CD14-positive monocyte (primary cell): ENCODE measurements around the gene ENPP5. TPM values are rescaled to one million over a fixed set of nuclear protein-coding genes. Genes with fewer than 3 reads are reported as not detected.

Experiments used
- DNase-seq, 3 donors: peaks; one replicate each; pipeline ENCODE4 v3.0.0-alpha.2; 2011 to 2022
- H2AFZ ChIP-seq: 2 replicates; pipeline ENCODE4 v1.6.0; 2012; ENCODE audit warnings: mild to moderate bottlenecking, low read depth, low read length, inconsistent platforms; ENCODE audit not compliant: insufficient read depth, poor library complexity, severe bottlenecking
- H3K27ac ChIP-seq, 2 donors: 1 replicate in 1 of 2; 2 replicates in 1 of 2; pipeline ENCODE4 v1.5.1; 2012 to 2013; ENCODE audit warnings: low read length in 2 of 2, control low read depth in 1 of 2, inconsistent platforms in 1 of 2, low read depth in 1 of 2, mild to moderate bottlenecking in 1 of 2
- H3K27me3 ChIP-seq, 2 donors: one replicate each; pipeline versions ENCODE4 v1.6.0 to v1.6.1; 2011 to 2013; ENCODE audit warnings: low read length in 2 of 2; ENCODE audit not compliant: control insufficient read depth in 2 of 2, insufficient read depth in 2 of 2
- H3K36me3 ChIP-seq, 2 donors: replicated peaks in 1 of 2; 1 replicate in 1 of 2; 2 replicates in 1 of 2; pipeline versions ENCODE4 v1.5.1 to v1.6.1; 2012 to 2013; ENCODE audit warnings: low read length in 2 of 2, control low read depth in 1 of 2, inconsistent platforms in 1 of 2, mild to moderate bottlenecking in 1 of 2; ENCODE audit not compliant: insufficient read depth in 2 of 2, control insufficient read depth in 1 of 2
- H3K4me1 ChIP-seq, 2 donors: 1 replicate in 1 of 2; 2 replicates in 1 of 2; pipeline versions ENCODE4 v1.5.1 to v1.6.1; 2012 to 2013; ENCODE audit warnings: low read length in 2 of 2, control low read depth in 1 of 2, inconsistent platforms in 1 of 2, mild to moderate bottlenecking in 1 of 2, moderate library complexity in 1 of 2; ENCODE audit not compliant: insufficient read depth in 2 of 2, control insufficient read depth in 1 of 2
- H3K4me2 ChIP-seq: replicated peaks from 2 replicates; pipeline ENCODE3; 2012; ENCODE audit warnings: low read length, moderate library complexity, mild to moderate bottlenecking; ENCODE audit not compliant: poor library complexity, severe bottlenecking; ENCODE audit errors: extremely low read depth
- H3K4me3 ChIP-seq, 3 experiments: fragments of 200-600 bp in 1 of 3; sonication (generic) in 1 of 3; replicated peaks in 1 of 3; 1 replicate in 2 of 3; 2 replicates in 1 of 3; pipeline ENCODE4 v1.5.1; 2011 to 2013; ENCODE audit warnings: low read length in 3 of 3, mild to moderate bottlenecking in 3 of 3, control low read depth in 2 of 3, low read depth in 2 of 3, inconsistent platforms in 1 of 3, moderate library complexity in 1 of 3
- H3K79me2 ChIP-seq: 2 replicates; pipeline ENCODE4 v1.6.0; 2012; ENCODE audit warnings: mild to moderate bottlenecking, control low read depth, inconsistent platforms, low read length, moderate library complexity; ENCODE audit not compliant: insufficient read depth
- H3K9ac ChIP-seq: 2 replicates; pipeline ENCODE4 v1.6.0; 2017; ENCODE audit warnings: low read length, mild to moderate bottlenecking; ENCODE audit not compliant: insufficient read depth, poor library complexity, severe bottlenecking
- H3K9me3 ChIP-seq, 2 donors: replicated peaks in 1 of 2; 1 replicate in 1 of 2; 2 replicates in 1 of 2; pipeline versions ENCODE4 v1.5.1 to v1.6.1; 2012 to 2013; ENCODE audit warnings: low read length in 2 of 2, control low read depth in 1 of 2; ENCODE audit not compliant: control insufficient read depth in 1 of 2, insufficient read depth in 1 of 2
- H4K20me1 ChIP-seq: 2 replicates; pipeline ENCODE4 v1.6.0; 2012; ENCODE audit warnings: mild to moderate bottlenecking, low read length, control low read depth, moderate library complexity; ENCODE audit not compliant: insufficient read depth
- H3K27ac Mint-ChIP-seq, 7 donors: one replicate each; pipeline ENCODE4 v1.8.0; 2020; ENCODE audit warnings: mild to moderate bottlenecking in 7 of 7, mixed read lengths in 7 of 7, moderate library complexity in 6 of 7, inconsistent platforms in 2 of 7
- H3K27me3 Mint-ChIP-seq, 3 donors: one replicate each; pipeline ENCODE4 v1.8.0; 2021 to 2022; ENCODE audit warnings: low read depth in 3 of 3, mild to moderate bottlenecking in 3 of 3, mixed read lengths in 3 of 3, moderate library complexity in 3 of 3, inconsistent platforms in 1 of 3
- H3K36me3 Mint-ChIP-seq, 2 donors: one replicate each; pipeline ENCODE4 v1.8.0; 2020; ENCODE audit warnings: mixed read lengths in 2 of 2, inconsistent platforms in 1 of 2, mild to moderate bottlenecking in 1 of 2
- H3K4me1 Mint-ChIP-seq: one replicate; pipeline ENCODE4 v1.8.0; 2020; ENCODE audit warnings: mild to moderate bottlenecking, mixed read lengths
- H3K4me3 Mint-ChIP-seq, 2 donors: one replicate each; pipeline ENCODE4 v1.8.0; 2020; ENCODE audit warnings: mild to moderate bottlenecking in 2 of 2, mixed read lengths in 2 of 2, moderate library complexity in 1 of 2
- H3K9me3 Mint-ChIP-seq, 7 donors: one replicate each; pipeline ENCODE4 v1.8.0; 2020 to 2022; ENCODE audit warnings: mixed read lengths in 7 of 7, mild to moderate bottlenecking in 6 of 7, moderate library complexity in 6 of 7, inconsistent platforms in 2 of 7
- WGBS: methylation state at CpG from one replicate; pipeline ENCODE4 v1.1.5; 2013; ENCODE audit warnings: missing lambda C conversion rate; ENCODE audit not compliant: insufficient coverage; 5-methylcytosine and 5-hydroxymethylcytosine counted together
- intact Hi-C, 2 donors: fragments of 100-400 bp; cut with micrococcal nuclease; formaldehyde crosslinking; loops; one replicate each; pipeline versions ENCODE4 v1.15.0 to v1.15.1; 2023
- polyA plus RNA-seq, 3 donors: library from polyadenylated mRNA; depleted of rRNA in 1 of 3; unstranded in 2 of 3; stranded (reverse) in 1 of 3; fragments of 300-500 nt in 2 of 3; fragments of >200 nt in 1 of 3; fragmentation: Illumina TruSeq in 2 of 3; gene quantifications; 1 replicate in 2 of 3; 2 replicates in 1 of 3; pipeline ENCODE4 v1.2.3, GENCODE V29; 2012 to 2021
- TF ChIP-seq, protein P1 (sequence below): fragments of 200-600 bp; IDR thresholded peaks from one replicate; pipeline ENCODE4 v1.8.0; 2022; ENCODE audit warnings: antibody characterized with exemption, mild to moderate bottlenecking

Gene ENPP5
- polyA plus RNA-seq, 3 donors = not detected

DNA sequence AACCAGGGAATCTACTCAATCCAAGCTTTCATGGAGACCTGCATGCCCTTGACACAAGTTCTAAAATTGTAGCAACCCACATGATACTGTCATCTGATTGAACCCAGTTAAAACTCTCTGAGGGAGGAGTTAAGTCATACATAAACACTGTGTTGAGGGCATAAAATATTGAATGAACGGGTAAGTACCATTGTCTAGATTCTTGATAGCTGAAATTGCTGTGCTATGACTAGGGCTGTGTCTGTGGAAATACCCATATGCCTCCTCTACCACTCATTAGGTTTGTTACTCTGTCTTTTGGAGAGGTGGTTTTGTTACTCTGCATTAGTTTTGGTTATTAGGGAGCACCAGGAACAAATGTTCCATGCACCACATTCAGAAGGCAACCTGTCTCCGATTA, 33.4 kb downstream of the ENPP5 start:
- peaks cover 0 to 3% of the 10 kb centered on the region in 2 donors for H3K36me3 Mint-ChIP-seq
- no peak overlapping the region for H3K9ac ChIP-seq
- no peaks in the 10 kb centered on the region for H3K9me3 ChIP-seq
- no peak overlapping the region for H2AFZ ChIP-seq
- no peak overlapping the region for H3K27ac Mint-ChIP-seq
- H3K27ac ChIP-seq = no peak overlapping the region
- no peak for DNase-seq
- no peaks in the 10 kb centered on the region for H4K20me1 ChIP-seq
- H3K4me3 Mint-ChIP-seq = no peak overlapping the region
- H3K4me3 ChIP-seq = no peak overlapping the region
- no peak overlapping the region for H3K4me2 ChIP-seq
- no peaks in the 10 kb centered on the region for H3K36me3 ChIP-seq
- H3K9me3 Mint-ChIP-seq = no peaks in the 10 kb centered on the region
- WGBS = no CpG with 5 or more reads among the region's 2 CpGs
- TF ChIP-seq, protein P1, sequence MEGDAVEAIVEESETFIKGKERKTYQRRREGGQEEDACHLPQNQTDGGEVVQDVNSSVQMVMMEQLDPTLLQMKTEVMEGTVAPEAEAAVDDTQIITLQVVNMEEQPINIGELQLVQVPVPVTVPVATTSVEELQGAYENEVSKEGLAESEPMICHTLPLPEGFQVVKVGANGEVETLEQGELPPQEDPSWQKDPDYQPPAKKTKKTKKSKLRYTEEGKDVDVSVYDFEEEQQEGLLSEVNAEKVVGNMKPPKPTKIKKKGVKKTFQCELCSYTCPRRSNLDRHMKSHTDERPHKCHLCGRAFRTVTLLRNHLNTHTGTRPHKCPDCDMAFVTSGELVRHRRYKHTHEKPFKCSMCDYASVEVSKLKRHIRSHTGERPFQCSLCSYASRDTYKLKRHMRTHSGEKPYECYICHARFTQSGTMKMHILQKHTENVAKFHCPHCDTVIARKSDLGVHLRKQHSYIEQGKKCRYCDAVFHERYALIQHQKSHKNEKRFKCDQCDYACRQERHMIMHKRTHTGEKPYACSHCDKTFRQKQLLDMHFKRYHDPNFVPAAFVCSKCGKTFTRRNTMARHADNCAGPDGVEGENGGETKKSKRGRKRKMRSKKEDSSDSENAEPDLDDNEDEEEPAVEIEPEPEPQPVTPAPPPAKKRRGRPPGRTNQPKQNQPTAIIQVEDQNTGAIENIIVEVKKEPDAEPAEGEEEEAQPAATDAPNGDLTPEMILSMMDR = no peak
- intact Hi-C loops = no loop called here
- peaks cover 26% of the 10 kb centered on the region for H3K4me1 Mint-ChIP-seq
- no peaks in the 10 kb centered on the region for H3K27me3 ChIP-seq
- no peaks in the 10 kb centered on the region for H3K27me3 Mint-ChIP-seq
- peaks cover 39% of the 10 kb centered on the region for H3K79me2 ChIP-seq
- H3K4me1 ChIP-seq = peaks cover 2 to 4% of the 10 kb centered on the region in 2 donors

DNA sequence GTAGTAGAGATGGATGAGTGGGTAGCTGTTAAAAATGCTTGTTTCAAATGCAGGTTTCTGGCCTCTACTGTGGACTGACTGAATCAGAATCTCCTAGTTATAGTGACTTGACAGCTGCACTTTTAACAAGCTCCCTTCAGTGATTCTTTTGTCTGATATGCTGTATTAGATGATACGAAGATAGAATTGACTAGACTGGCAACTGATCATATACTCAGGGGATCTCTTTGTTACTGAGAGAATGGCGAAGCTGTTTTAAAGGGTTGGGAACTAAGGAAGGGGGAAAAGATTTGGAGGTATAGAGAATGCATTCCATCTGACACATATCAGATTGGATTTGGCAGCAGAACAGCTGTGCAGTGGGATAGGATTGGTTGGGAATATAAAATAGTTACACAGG, 33.9 kb downstream of the ENPP5 start:
- no peak overlapping the region for H3K4me2 ChIP-seq
- intact Hi-C loops = no loop called here

More for the DNA sequence above, 33.9 kb downstream of the ENPP5 start:
- Histone ChIP-seq H3K9me3 (no peaks in the 10 kb centered on the region), H3K4me3 (no peak overlapping the region), H4K20me1 (no peaks in the 10 kb centered on the region), H3K27me3 (no peaks in the 10 kb centered on the region), H2AFZ (no peak overlapping the region), H3K27ac (no peak overlapping the region), H3K36me3 (no peaks in the 10 kb centered on the region), H3K4me1 (peaks cover 2 to 4% of the 10 kb centered on the region in 2 donors), H3K79me2 (peaks cover 39% of the 10 kb centered on the region), H3K9ac (no peak overlapping the region)
- Mint-ChIP-seq H3K9me3 (no peaks in the 10 kb centered on the region), H3K27me3 (no peaks in the 10 kb centered on the region), H3K27ac (no peak overlapping the region), H3K4me3 (no peak overlapping the region), H3K36me3 (peaks cover 0 to 3% of the 10 kb centered on the region in 2 donors), H3K4me1 (peaks cover 28% of the 10 kb centered on the region)
- no peak for DNase-seq
- 100% methylated on average over 1 of the region's 2 CpGs for whole genome bisulfite sequencing
- TF ChIP-seq, protein P1 = no peak
